Cardiac fibroblast (primary cell): ENCODE measurements around the gene TTLL1.
A peak's percentile ranks its signal among the peaks of the same experiment; 100 is the strongest.
"Not testable (repeated sequence)": the region's sequence is repeated elsewhere in the genome, so short reads cannot be mapped to it uniquely, and the experiment has no call there.

Source experiments
- DNase-seq, 2 donors: peaks; one replicate each; pipeline versions ENCODE4 v3.0.0 to v3.0.0-alpha.2; 2010; ENCODE audit warnings: low read depth in 2 of 2
- H3K4me3 ChIP-seq, 2 donors: replicated peaks in 1 of 2; 1 replicate in 1 of 2; 2 replicates in 1 of 2; pipeline ENCODE4 v1.5.1; 2011; ENCODE audit warnings: low read depth in 2 of 2, low read length in 2 of 2, mild to moderate bottlenecking in 2 of 2, moderate library complexity in 1 of 2
- CTCF ChIP-seq: IDR thresholded peaks from one replicate; pipeline ENCODE4 v1.5.1; 2011; ENCODE audit warnings: low read depth, mild to moderate bottlenecking, low read length, inconsistent platforms

Gene TTLL1

GRCh38 chr22:43035250-43035649 is 53.9 kb downstream of the TTLL1 start:
- no peak for DNase-seq
- no peak for TF ChIP-seq CTCF

GRCh38 chr22:43031617-43032016 is 57.6 kb downstream of the TTLL1 start:
- no peak for DNase-seq
- TF ChIP-seq CTCF: no peak
- H3K4me3 ChIP-seq: no peak overlapping the region

More at GRCh38 chr22:43035250-43035649, 53.9 kb downstream of the TTLL1 start:
- H3K4me3 ChIP-seq: no peak overlapping the region

- no peak overlapping the region for H3K4me3 ChIP-seq
- TF ChIP-seq CTCF: no peak
- no peak for DNase-seq
These were observed 70.6 kb downstream of the TTLL1 start for GRCh38 chr22:43018615-43019014.

- no peak for TF ChIP-seq CTCF
- no peak overlapping the region for H3K4me3 ChIP-seq
- no peak for DNase-seq
These were observed 71.4 kb downstream of the TTLL1 start for GRCh38 chr22:43017525-43018460.

- not testable (repeated sequence) for DNase-seq, H3K4me3 ChIP-seq
These were observed 73.0 kb downstream of the TTLL1 start for GRCh38 chr22:43016150-43016549.

GRCh38 chr22:43015677-43016042 is 73.5 kb downstream of the TTLL1 start:
- H3K4me3 ChIP-seq: peak overlapping the region; percentile 63 to 66
- TF ChIP-seq CTCF: no peak
- DNase-seq: no peak

- H3K4me3 ChIP-seq: peak within 1 kb of the TSS; percentile 85 to 90
- no peak for TF ChIP-seq CTCF
- DNase-seq: peak; percentile 98 to 99
These were observed 74.1 kb downstream of the TTLL1 start, which contains the start of gene PACSIN2 for GRCh38 chr22:43014869-43015676. TSS of gene PACSIN2 (minus strand) at chr22:43015149. CDS start at chr22:42912080, 103,069 bp downstream.
